SIG-M5 treated with dmso at 0.1 percent for 504 hours (cell line): ENCODE measurements around the gene BLOC1S5.
"Not testable (repeated sequence)": the region's sequence is repeated elsewhere in the genome, so short reads cannot be mapped to it uniquely, and the experiment has no call there.

Experiments
- DNase-seq: peaks from one replicate; lab custom pipeline; 2025; ENCODE audit not compliant: unreplicated experiment; lab: John Stamatoyannopoulos, UW

The BLOC1S5 gene

GRCh38 chr6:7996538-7997111 lies 67.6 kb downstream of the BLOC1S5 start:
- DNase-seq, result no peak

- no peak for DNase-seq
Observed at GRCh38 chr6:7993952-7994351, 70.2 kb downstream of the BLOC1S5 start.

GRCh38 chr6:7993399-7993798 lies 70.8 kb downstream of the BLOC1S5 start:
- DNase-seq, result no peak

GRCh38 chr6:7992002-7992815 lies 72.0 kb downstream of the BLOC1S5 start:
- peak; percentile 22 for DNase-seq

- DNase-seq, result no peak
Observed at GRCh38 chr6:7991536-7991935, 72.7 kb downstream of the BLOC1S5 start.

GRCh38 chr6:7986219-7986618 lies 78.0 kb downstream of the BLOC1S5 start:
- no peak for DNase-seq

GRCh38 chr6:7983967-7984366 lies 80.2 kb downstream of the BLOC1S5 start:
- DNase-seq, result not testable (repeated sequence)

- DNase-seq, result no peak
Observed at GRCh38 chr6:7979831-7980230, 84.4 kb downstream of the BLOC1S5 start.

- no peak for DNase-seq
Observed at GRCh38 chr6:7978736-7979135, 85.5 kb downstream of the BLOC1S5 start.

GRCh38 chr6:7976485-7977056 lies 87.6 kb downstream of the BLOC1S5 start:
- no peak for DNase-seq

GRCh38 chr6:7975764-7976146 lies 88.4 kb downstream of the BLOC1S5 start:
- DNase-seq, result no peak

GRCh38 chr6:7974938-7975763 lies 89.0 kb downstream of the BLOC1S5 start:
- DNase-seq, result no peak

- DNase-seq, result no peak
Observed at GRCh38 chr6:7974565-7974937, 89.6 kb downstream of the BLOC1S5 start.

GRCh38 chr6:7973584-7973983 lies 90.6 kb downstream of the BLOC1S5 start:
- peak; percentile 50 for DNase-seq

GRCh38 chr6:7971499-7971898 lies 92.7 kb downstream of the BLOC1S5 start:
- DNase-seq, result no peak

- DNase-seq, result no peak
Observed at GRCh38 chr6:7970616-7971015, 93.6 kb downstream of the BLOC1S5 start.
